ENCODE measurements around the gene MED28. TPM values are rescaled to one million over a fixed set of nuclear protein-coding genes. Genes with fewer than 3 reads are reported as not detected.

MED28 gene
- polyA plus RNA-seq, 1 donor (not counting 4 experiments of a cell fraction or from before 2014, with no cell fraction given) = 22.5 TPM

DNA sequence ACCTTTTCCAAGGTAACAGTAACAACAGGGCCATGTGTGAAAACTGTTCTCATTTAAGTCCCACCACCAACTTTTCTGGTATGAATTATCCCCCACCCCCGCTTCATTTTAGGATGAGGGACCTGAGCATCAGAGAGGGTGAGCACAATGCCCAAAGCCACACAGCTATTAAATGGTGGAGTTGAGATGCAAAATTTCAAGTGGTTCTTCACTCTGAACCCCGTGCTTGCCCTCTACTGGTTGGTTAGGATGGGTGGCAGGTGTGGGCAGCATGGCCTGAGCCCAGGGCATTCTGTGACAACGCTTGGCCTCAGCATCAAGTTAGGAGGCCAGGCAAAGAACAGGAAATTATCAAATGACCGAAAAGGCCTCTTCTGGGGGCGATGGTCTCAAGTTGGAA lies 33.5 kb downstream of the MED28 start:
- no peaks in the 10 kb centered on the region for H3K9me3 ChIP-seq (ENCODE audit: control insufficient read depth, low read depth, low read length)
- DNase-seq (ENCODE audit: low read depth, low spot score) (no peak), FAIRE-seq (no peak)
- H3K4me1 ChIP-seq (ENCODE audit: control insufficient read depth, extremely low read depth, insufficient read depth, low read length) = no peaks in the 10 kb centered on the region
- no peaks in the 10 kb centered on the region for H3K9me1 ChIP-seq (ENCODE audit: control insufficient read depth, extremely low read depth, insufficient read depth, low read length)
- H4K20me1 ChIP-seq (ENCODE audit: control insufficient read depth, extremely low read depth, insufficient read depth, low read length) = no peaks in the 10 kb centered on the region
- H3K27me3 ChIP-seq (ENCODE audit: control insufficient read depth, extremely low read depth, insufficient read depth, low read length) = no peaks in the 10 kb centered on the region
- H3K4me3 ChIP-seq (ENCODE audit: control insufficient read depth in 2 of 3, extremely low read depth in 1 of 3, insufficient read depth in 2 of 3, low read depth in 1 of 3, low read length in 3 of 3) = no peak overlapping the region
- H3K4me2 ChIP-seq (ENCODE audit: control insufficient read depth, extremely low read depth, insufficient read depth, low read depth, low read length) = no peak overlapping the region
- no peaks in the 10 kb centered on the region for H3K36me3 ChIP-seq (ENCODE audit: control insufficient read depth in 2 of 2, extremely low read depth in 1 of 2, insufficient read depth in 2 of 2, low read length in 2 of 2)
- no peaks in the 10 kb centered on the region for H3K79me2 ChIP-seq (ENCODE audit: control insufficient read depth, insufficient read depth, low read length)
- no peak overlapping the region for H3K9ac ChIP-seq (ENCODE audit: control insufficient read depth, extremely low read depth, insufficient read depth, low read length)
- TF ChIP-seq, protein P1, sequence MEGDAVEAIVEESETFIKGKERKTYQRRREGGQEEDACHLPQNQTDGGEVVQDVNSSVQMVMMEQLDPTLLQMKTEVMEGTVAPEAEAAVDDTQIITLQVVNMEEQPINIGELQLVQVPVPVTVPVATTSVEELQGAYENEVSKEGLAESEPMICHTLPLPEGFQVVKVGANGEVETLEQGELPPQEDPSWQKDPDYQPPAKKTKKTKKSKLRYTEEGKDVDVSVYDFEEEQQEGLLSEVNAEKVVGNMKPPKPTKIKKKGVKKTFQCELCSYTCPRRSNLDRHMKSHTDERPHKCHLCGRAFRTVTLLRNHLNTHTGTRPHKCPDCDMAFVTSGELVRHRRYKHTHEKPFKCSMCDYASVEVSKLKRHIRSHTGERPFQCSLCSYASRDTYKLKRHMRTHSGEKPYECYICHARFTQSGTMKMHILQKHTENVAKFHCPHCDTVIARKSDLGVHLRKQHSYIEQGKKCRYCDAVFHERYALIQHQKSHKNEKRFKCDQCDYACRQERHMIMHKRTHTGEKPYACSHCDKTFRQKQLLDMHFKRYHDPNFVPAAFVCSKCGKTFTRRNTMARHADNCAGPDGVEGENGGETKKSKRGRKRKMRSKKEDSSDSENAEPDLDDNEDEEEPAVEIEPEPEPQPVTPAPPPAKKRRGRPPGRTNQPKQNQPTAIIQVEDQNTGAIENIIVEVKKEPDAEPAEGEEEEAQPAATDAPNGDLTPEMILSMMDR (optimal IDR thresholded peaks at IDR 0.05 in 1 of 3, IDR thresholded peaks at IDR 0.05 in 1 of 3, conservative IDR thresholded peaks at IDR 0.05 in 1 of 3; ENCODE audit: extremely low read depth in 1 of 3, insufficient read depth in 2 of 3, low read length in 3 of 3) = peak in 2 of 3 experiments; percentile 8 to 19
- no peak for TF ChIP-seq EZH2 (IDR thresholded peaks at IDR 0.05; ENCODE audit: low read length)
- no peak overlapping the region for H2AFZ ChIP-seq (ENCODE audit: control insufficient read depth, low read length)
- dilution Hi-C loops (cut with MboI; ENCODE audit: extremely low pct_ligation_motif_present, low sequenced_read_pairs) = no loop called here
- H3K27ac ChIP-seq (ENCODE audit: control insufficient read depth, insufficient read depth, low read length) = no peak overlapping the region

DNA sequence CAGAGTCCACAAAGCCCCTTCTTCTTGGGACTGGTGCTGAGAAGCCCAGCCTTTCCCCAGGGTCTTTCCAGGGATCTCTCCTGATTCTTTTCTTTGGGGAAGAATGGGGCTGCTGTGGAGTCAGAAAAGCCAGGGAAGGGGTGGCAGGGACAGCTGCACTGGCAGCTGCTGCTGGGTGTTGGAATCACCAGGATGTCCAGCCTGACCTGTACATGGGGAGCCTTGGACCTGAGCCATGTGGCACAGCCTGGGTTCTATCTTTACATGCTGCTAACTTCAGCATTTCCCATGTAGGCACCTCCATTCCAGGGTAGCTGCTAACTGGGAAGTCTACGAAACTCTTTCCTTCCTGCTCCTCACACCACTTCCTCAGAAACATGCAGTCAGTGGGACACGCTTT lies 36.0 kb downstream of the MED28 start:
- FAIRE-seq (no peak), DNase-seq (ENCODE audit: low read depth, low spot score) (no peak)
- dilution Hi-C loops (cut with MboI; ENCODE audit: extremely low pct_ligation_motif_present, low sequenced_read_pairs) = no loop called here
- Histone ChIP-seq H3K4me2 (ENCODE audit: control insufficient read depth, extremely low read depth, insufficient read depth, low read depth, low read length) (no peak overlapping the region), H3K9me1 (ENCODE audit: control insufficient read depth, extremely low read depth, insufficient read depth, low read length) (no peaks in the 10 kb centered on the region), H2AFZ (ENCODE audit: control insufficient read depth, low read length) (no peak overlapping the region), H3K36me3 (ENCODE audit: control insufficient read depth in 2 of 2, extremely low read depth in 1 of 2, insufficient read depth in 2 of 2, low read length in 2 of 2) (no peaks in the 10 kb centered on the region), H4K20me1 (ENCODE audit: control insufficient read depth, extremely low read depth, insufficient read depth, low read length) (no peaks in the 10 kb centered on the region), H3K4me1 (ENCODE audit: control insufficient read depth, extremely low read depth, insufficient read depth, low read length) (no peaks in the 10 kb centered on the region), H3K79me2 (ENCODE audit: control insufficient read depth, insufficient read depth, low read length) (no peaks in the 10 kb centered on the region), H3K27me3 (ENCODE audit: control insufficient read depth, extremely low read depth, insufficient read depth, low read length) (no peaks in the 10 kb centered on the region), H3K9me3 (ENCODE audit: control insufficient read depth, low read depth, low read length) (no peaks in the 10 kb centered on the region), H3K9ac (ENCODE audit: control insufficient read depth, extremely low read depth, insufficient read depth, low read length) (no peak overlapping the region), H3K27ac (ENCODE audit: control insufficient read depth, insufficient read depth, low read length) (no peak overlapping the region), H3K4me3 (ENCODE audit: control insufficient read depth in 2 of 3, extremely low read depth in 1 of 3, insufficient read depth in 2 of 3, low read depth in 1 of 3, low read length in 3 of 3) (no peak overlapping the region)
- TF ChIP-seq, protein P1 (optimal IDR thresholded peaks at IDR 0.05 in 1 of 3, IDR thresholded peaks at IDR 0.05 in 1 of 3, conservative IDR thresholded peaks at IDR 0.05 in 1 of 3; ENCODE audit: extremely low read depth in 1 of 3, insufficient read depth in 2 of 3, low read length in 3 of 3) = no peak
- no peak for TF ChIP-seq EZH2 (IDR thresholded peaks at IDR 0.05; ENCODE audit: low read length)

Measured in keratinocyte (primary cell).